RWPE2 (cell line): ENCODE data around the gene HYKK.
A peak's percentile ranks its signal among the peaks of the same experiment; 100 is the strongest.

Experiments used
- ATAC-seq: fragments of 200-7000 bp; cut with Tn5 transposase; 3 replicates; pipeline ENCODE4 v1.9.1; 2021; ENCODE audit warnings: low read depth
- DNase-seq: peaks from one replicate; pipeline ENCODE4 v3.0.0-alpha.2; 2020; ENCODE audit warnings: low spot score
- H3K27ac ChIP-seq: fragments of 450-650 bp; 2 replicates; pipeline ENCODE4 v1.5.1; 2017; ENCODE audit warnings: mild to moderate bottlenecking; ENCODE audit not compliant: poor library complexity, severe bottlenecking
- H3K27me3 ChIP-seq: fragments of 250-450 bp; sonication (Bioruptor Pico); 2 replicates; pipeline ENCODE4 v1.5.1; 2021; ENCODE audit warnings: mild to moderate bottlenecking, moderate library complexity; ENCODE audit not compliant: insufficient read depth, poor library complexity, severe bottlenecking
- H3K36me3 ChIP-seq: fragments of 250-450 bp; sonication (Bioruptor Pico); 2 replicates; pipeline ENCODE4 v1.5.1; 2020; ENCODE audit warnings: low read depth, mild to moderate bottlenecking, moderate library complexity
- H3K4me1 ChIP-seq: fragments of 250-450 bp; sonication (Bioruptor Pico); 2 replicates; pipeline ENCODE4 v1.5.1; 2021; ENCODE audit warnings: mild to moderate bottlenecking, moderate library complexity; ENCODE audit not compliant: insufficient read depth, poor library complexity, severe bottlenecking
- H3K4me3 ChIP-seq: fragments of 250-450 bp; sonication (Bioruptor Pico); 2 replicates; pipeline ENCODE4 v1.5.1; 2021; ENCODE audit warnings: mild to moderate bottlenecking, moderate library complexity; ENCODE audit not compliant: severe bottlenecking
- H3K9me3 ChIP-seq: fragments of 250-450 bp; sonication (Bioruptor Pico); 2 replicates; pipeline ENCODE4 v1.5.1; 2021; ENCODE audit warnings: mild to moderate bottlenecking, moderate library complexity; ENCODE audit not compliant: severe bottlenecking
- CTCF ChIP-seq: fragments of 450-650 bp; IDR thresholded peaks from one replicate; pipeline ENCODE4 v1.5.1; 2017; ENCODE audit warnings: mild to moderate bottlenecking, moderate library complexity; ENCODE audit not compliant: poor library complexity, severe bottlenecking

The HYKK gene

GRCh38 chr15:78506971-78507830 lies at the start of gene HYKK:
HYKK (plus strand) TSS chr15:78507577; CDS start chr15:78513089, 5,512 bp downstream.
- Histone ChIP-seq H3K4me3 (peak within 1 kb of the TSS; percentile 61), H3K36me3 (no peaks in the 10 kb centered on the region), H3K4me1 (no peaks in the 10 kb centered on the region), H3K27ac (no peak within 1 kb of the TSS), H3K27me3 (no peaks in the 10 kb centered on the region), H3K9me3 (no peaks in the 10 kb centered on the region)
- peak; percentile 36 for TF ChIP-seq CTCF
- peak; percentile 99 for DNase-seq
- peak; percentile 94 for ATAC-seq

- DNase-seq: no peak
- TF ChIP-seq CTCF: no peak
- Histone ChIP-seq H3K9me3 (no peaks in the 10 kb centered on the region), H3K4me3 (no peak overlapping the region), H3K27ac (no peak overlapping the region), H3K4me1 (peaks cover 21% of the 10 kb centered on the region), H3K27me3 (no peaks in the 10 kb centered on the region), H3K36me3 (peaks cover 62% of the 10 kb centered on the region)
- no peak for ATAC-seq
Measured at GRCh38 chr15:78460737-78461136, 46.6 kb upstream of the HYKK start.

- TF ChIP-seq CTCF: no peak
- no peak for DNase-seq
- no peak for ATAC-seq
- Histone ChIP-seq H3K27ac (no peak overlapping the region), H3K36me3 (peaks cover 68% of the 10 kb centered on the region), H3K4me1 (peaks cover 20% of the 10 kb centered on the region), H3K9me3 (no peaks in the 10 kb centered on the region), H3K27me3 (no peaks in the 10 kb centered on the region), H3K4me3 (no peak overlapping the region)
Measured at GRCh38 chr15:78461171-78461888, 46.0 kb upstream of the HYKK start.

- Histone ChIP-seq H3K27ac (no peak overlapping the region), H3K4me3 (no peak overlapping the region), H3K27me3 (no peaks in the 10 kb centered on the region), H3K9me3 (no peaks in the 10 kb centered on the region), H3K4me1 (no peaks in the 10 kb centered on the region), H3K36me3 (peaks cover 99% of the 10 kb centered on the region)
- TF ChIP-seq CTCF: no peak
- ATAC-seq (no peak), DNase-seq (no peak)
Measured at GRCh38 chr15:78469031-78469430, 38.3 kb upstream of the HYKK start.

GRCh38 chr15:78477295-78477694 lies 30.1 kb upstream of the HYKK start:
- Histone ChIP-seq H3K4me1 (no peaks in the 10 kb centered on the region), H3K27ac (no peak overlapping the region), H3K36me3 (peaks cover 88% of the 10 kb centered on the region), H3K27me3 (no peaks in the 10 kb centered on the region), H3K9me3 (no peaks in the 10 kb centered on the region), H3K4me3 (no peak overlapping the region)
- ATAC-seq: no peak
- TF ChIP-seq CTCF: no peak
- no peak for DNase-seq
